ENCODE data around the gene CFAP410. TPM values are rescaled to one million over a fixed set of nuclear protein-coding genes. Genes with fewer than 3 reads are reported as not detected.

Gene CFAP410
- total and polyA plus RNA-seq, 2 donors (not counting 1 experiment from before 2014, with no cell fraction given), result 69.2 to 98.8 TPM

GRCh38 chr21:44333509-44334328, 5.5 kb downstream of the CFAP410 start:
- DNase-seq (no peak), ATAC-seq (ENCODE audit: low read depth) (no peak)
- ChIA-PET POLR2A (interaction anchor here (0.6 kb wide), 1 partner anchor 495 kb away, joined by 12 read pairs; no protein-coding TSS in a partner anchor), CTCF (no interaction called here)
- H3K9ac ChIP-seq (ENCODE audit: low read length), result no peak overlapping the region
- Mint-ChIP-seq H3K4me1 (peaks cover 4% of the 10 kb centered on the region), H3K9me3 (ENCODE audit: insufficient read depth) (no peaks in the 10 kb centered on the region), H3K27ac (no peak overlapping the region), H3K4me3 (no peak overlapping the region), H3K27me3 (no peaks in the 10 kb centered on the region)
- WGBS (ENCODE audit: insufficient coverage), result 88% methylated on average over 45 of the region's 45 CpGs
- H3K27ac ChIP-seq (ENCODE audit: low read length in 2 of 2), result no peak overlapping the region
- peaks cover 0 to 6% of the 10 kb centered on the region in 2 donors for H3K4me1 ChIP-seq (ENCODE audit: control insufficient read depth in 2 of 2, insufficient read depth in 2 of 2, low read length in 2 of 2)
- H3K4me3 ChIP-seq (ENCODE audit: control extremely low read depth in 1 of 5, extremely low read depth in 1 of 5, insufficient read depth in 1 of 5, low read depth in 2 of 5, low read length in 4 of 5), result no peak overlapping the region
- H2AFZ ChIP-seq (ENCODE audit: insufficient read depth, low read depth, low read length, poor library complexity, severe bottlenecking), result no peak overlapping the region
- H3K79me2 ChIP-seq (ENCODE audit: control insufficient read depth, insufficient read depth, low read length), result no peaks in the 10 kb centered on the region
- no peaks in the 10 kb centered on the region for H3K27me3 ChIP-seq (replicated peaks in 1 of 4; ENCODE audit: control extremely low read depth in 1 of 4, control insufficient read depth in 3 of 4, insufficient read depth in 4 of 4, low read length in 3 of 4)
- H3K4me2 ChIP-seq (replicated peaks; ENCODE audit: low read depth, low read length, poor library complexity, severe bottlenecking), result no peak overlapping the region
- TF ChIP-seq, protein P1, sequence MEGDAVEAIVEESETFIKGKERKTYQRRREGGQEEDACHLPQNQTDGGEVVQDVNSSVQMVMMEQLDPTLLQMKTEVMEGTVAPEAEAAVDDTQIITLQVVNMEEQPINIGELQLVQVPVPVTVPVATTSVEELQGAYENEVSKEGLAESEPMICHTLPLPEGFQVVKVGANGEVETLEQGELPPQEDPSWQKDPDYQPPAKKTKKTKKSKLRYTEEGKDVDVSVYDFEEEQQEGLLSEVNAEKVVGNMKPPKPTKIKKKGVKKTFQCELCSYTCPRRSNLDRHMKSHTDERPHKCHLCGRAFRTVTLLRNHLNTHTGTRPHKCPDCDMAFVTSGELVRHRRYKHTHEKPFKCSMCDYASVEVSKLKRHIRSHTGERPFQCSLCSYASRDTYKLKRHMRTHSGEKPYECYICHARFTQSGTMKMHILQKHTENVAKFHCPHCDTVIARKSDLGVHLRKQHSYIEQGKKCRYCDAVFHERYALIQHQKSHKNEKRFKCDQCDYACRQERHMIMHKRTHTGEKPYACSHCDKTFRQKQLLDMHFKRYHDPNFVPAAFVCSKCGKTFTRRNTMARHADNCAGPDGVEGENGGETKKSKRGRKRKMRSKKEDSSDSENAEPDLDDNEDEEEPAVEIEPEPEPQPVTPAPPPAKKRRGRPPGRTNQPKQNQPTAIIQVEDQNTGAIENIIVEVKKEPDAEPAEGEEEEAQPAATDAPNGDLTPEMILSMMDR (IDR thresholded peaks at IDR 0.05), result no peak
- no peak for TF ChIP-seq EZH2 (IDR thresholded peaks at IDR 0.05; ENCODE audit: borderline replicate concordance, insufficient read depth, low read depth, low read length, poor library complexity, severe bottlenecking)
- no peaks in the 10 kb centered on the region for H3K9me3 ChIP-seq (ENCODE audit: control extremely low read depth in 1 of 3, control insufficient read depth in 2 of 3, insufficient read depth in 1 of 3, low read length in 2 of 3)
- peaks cover 0 to 33% of the 10 kb centered on the region in 2 experiments for H3K36me3 ChIP-seq (replicated peaks in 1 of 2; ENCODE audit: control extremely low read depth in 1 of 2, control insufficient read depth in 1 of 2, extremely low read depth in 1 of 2, insufficient read depth in 2 of 2, low read length in 1 of 2)
- H4K20me1 ChIP-seq (ENCODE audit: control insufficient read depth, insufficient read depth, low read length, poor library complexity, severe bottlenecking), result peaks cover 46% of the 10 kb centered on the region
- intact Hi-C loops (cut with micrococcal nuclease), result no loop called here

DNA sequence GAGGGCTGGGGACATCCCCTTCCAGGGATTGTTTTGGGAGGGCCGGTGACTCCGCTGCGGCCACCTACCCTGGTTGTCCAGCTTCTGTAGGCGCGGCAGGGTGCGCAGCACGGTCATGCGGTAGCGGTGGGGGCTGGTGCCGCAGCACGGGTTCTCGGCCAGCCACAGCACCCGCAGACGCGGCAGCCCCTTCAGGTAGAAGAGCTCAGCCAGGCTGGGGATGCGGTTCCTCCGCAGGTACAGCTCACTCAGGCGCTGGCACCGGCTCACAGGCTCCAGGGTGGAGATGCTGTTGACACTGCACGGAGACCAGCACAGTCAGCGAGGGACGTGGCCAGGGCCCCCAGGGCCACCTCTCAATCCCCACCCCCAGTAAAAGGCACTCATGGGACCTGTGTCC, 6.2 kb downstream of the CFAP410 start:
- Mint-ChIP-seq H3K27ac (no peak overlapping the region), H3K4me1 (peaks cover 4% of the 10 kb centered on the region), H3K9me3 (ENCODE audit: insufficient read depth) (no peaks in the 10 kb centered on the region), H3K4me3 (no peak overlapping the region), H3K27me3 (no peaks in the 10 kb centered on the region)
- Histone ChIP-seq H3K4me2 (replicated peaks; ENCODE audit: low read depth, low read length, poor library complexity, severe bottlenecking) (no peak overlapping the region), H4K20me1 (ENCODE audit: control insufficient read depth, insufficient read depth, low read length, poor library complexity, severe bottlenecking) (peaks cover 42% of the 10 kb centered on the region), H3K79me2 (ENCODE audit: control insufficient read depth, insufficient read depth, low read length) (no peaks in the 10 kb centered on the region), H3K9me3 (ENCODE audit: control extremely low read depth in 1 of 3, control insufficient read depth in 2 of 3, insufficient read depth in 1 of 3, low read length in 2 of 3) (no peaks in the 10 kb centered on the region), H3K4me1 (ENCODE audit: control insufficient read depth in 2 of 2, insufficient read depth in 2 of 2, low read length in 2 of 2) (peaks cover 0 to under 1% of the 10 kb centered on the region in 2 donors), H3K4me3 (ENCODE audit: control extremely low read depth in 1 of 5, extremely low read depth in 1 of 5, insufficient read depth in 1 of 5, low read depth in 2 of 5, low read length in 4 of 5) (no peak overlapping the region), H3K36me3 (replicated peaks in 1 of 2; ENCODE audit: control extremely low read depth in 1 of 2, control insufficient read depth in 1 of 2, extremely low read depth in 1 of 2, insufficient read depth in 2 of 2, low read length in 1 of 2) (peaks cover 0 to 33% of the 10 kb centered on the region in 2 experiments), H3K9ac (ENCODE audit: low read length) (no peak overlapping the region), H3K27ac (ENCODE audit: low read length in 2 of 2) (no peak overlapping the region), H3K27me3 (replicated peaks in 1 of 4; ENCODE audit: control extremely low read depth in 1 of 4, control insufficient read depth in 3 of 4, insufficient read depth in 4 of 4, low read length in 3 of 4) (no peaks in the 10 kb centered on the region), H2AFZ (ENCODE audit: insufficient read depth, low read depth, low read length, poor library complexity, severe bottlenecking) (no peak overlapping the region)
- intact Hi-C loops (cut with micrococcal nuclease), result no loop called here
- ATAC-seq (ENCODE audit: low read depth) (no peak), DNase-seq (no peak)
- ChIA-PET CTCF (no interaction called here), POLR2A (no interaction called here)
- TF ChIP-seq EZH2 (IDR thresholded peaks at IDR 0.05; ENCODE audit: borderline replicate concordance, insufficient read depth, low read depth, low read length, poor library complexity, severe bottlenecking), result no peak
- TF ChIP-seq, protein P1 (IDR thresholded peaks at IDR 0.05), result no peak
- 97% methylated on average over 22 of the region's 22 CpGs for WGBS (ENCODE audit: insufficient coverage)

Measured in B cell (primary cell).